GM10266 (cell line): ENCODE data around the gene JAK3.

Experiments used
- DNase-seq: peaks from one replicate; pipeline ENCODE4 v3.0.0; 2012; ENCODE audit errors: extremely low spot score
- CTCF ChIP-seq: IDR thresholded peaks from 2 replicates; pipeline ENCODE4 v1.5.1; 2012; ENCODE audit warnings: mild to moderate bottlenecking, low read depth; ENCODE audit not compliant: control insufficient read depth, insufficient read depth; ENCODE audit errors: missing control alignments

JAK3 gene

GRCh38 chr19:17881701-17882100 lies 33.9 kb upstream of the JAK3 start:
- no peak for DNase-seq
- no peak for TF ChIP-seq CTCF

- no peak for DNase-seq
- no peak for TF ChIP-seq CTCF
These were observed 31.7 kb upstream of the JAK3 start for GRCh38 chr19:17879466-17879865.

- DNase-seq, result no peak
- no peak for TF ChIP-seq CTCF
These were observed 29.9 kb upstream of the JAK3 start for GRCh38 chr19:17877696-17878095.

GRCh38 chr19:17874758-17875135 lies 27.0 kb upstream of the JAK3 start:
- TF ChIP-seq CTCF, result no peak
- DNase-seq, result no peak

- DNase-seq, result peak; percentile 88
- no peak for TF ChIP-seq CTCF
These were observed 26.3 kb upstream of the JAK3 start for GRCh38 chr19:17873786-17874757.

GRCh38 chr19:17872251-17873001 lies 24.6 kb upstream of the JAK3 start:
- TF ChIP-seq CTCF, result no peak
- no peak for DNase-seq

- no peak for DNase-seq
- peak; percentile 2 for TF ChIP-seq CTCF
These were observed 24.1 kb upstream of the JAK3 start, which contains the start of gene SLC5A5 for GRCh38 chr19:17871878-17872250. SLC5A5 (plus strand) TSS chr19:17871945; CDS start chr19:17872320, 375 bp downstream.
